Retina (tissue), 1 donor: ENCODE results near the gene GPR87.

ENCODE experiments used
- DNase-seq: peaks from one replicate; pipeline ENCODE4 v3.0.0-alpha.2; 2016

The GPR87 gene

GRCh38 chr3:151315136-151315535, 1.5 kb downstream of the GPR87 start:
- no peak for DNase-seq

- DNase-seq = no peak
Observed at GRCh38 chr3:151314593-151314992, 2.0 kb downstream of the GPR87 start.

- no peak for DNase-seq
Observed at GRCh38 chr3:151314137-151314536, 2.5 kb downstream of the GPR87 start.

GRCh38 chr3:151312972-151313371, 3.6 kb downstream of the GPR87 start:
- no peak for DNase-seq

- no peak for DNase-seq
Observed at GRCh38 chr3:151309566-151309965, 7.1 kb downstream of the GPR87 start.

GRCh38 chr3:151307583-151308488, 8.8 kb downstream of the GPR87 start:
- no peak for DNase-seq

- DNase-seq = no peak
Observed at GRCh38 chr3:151307131-151307530, 9.5 kb downstream of the GPR87 start.

- DNase-seq = no peak
Observed at GRCh38 chr3:151306168-151306810, 10.3 kb downstream of the GPR87 start.

- DNase-seq = no peak
Observed at GRCh38 chr3:151305775-151306151, 10.9 kb downstream of the GPR87 start.

- no peak for DNase-seq
Observed at GRCh38 chr3:151305060-151305774, 11.4 kb downstream of the GPR87 start.

- DNase-seq = no peak
Observed at GRCh38 chr3:151303751-151304150, 12.9 kb downstream of the GPR87 start.

GRCh38 chr3:151301787-151302186, 14.8 kb downstream of the GPR87 start:
- DNase-seq = no peak

GRCh38 chr3:151300539-151300938, 16.1 kb downstream of the GPR87 start:
- DNase-seq = no peak

GRCh38 chr3:151299006-151299405, 17.6 kb downstream of the GPR87 start:
- DNase-seq = no peak

- DNase-seq = no peak
Observed at GRCh38 chr3:151297429-151297828, 19.2 kb downstream of the GPR87 start.

GRCh38 chr3:151296226-151296625, 20.4 kb downstream of the GPR87 start:
- DNase-seq = no peak

- no peak for DNase-seq
Observed at GRCh38 chr3:151293127-151293526, 23.5 kb downstream of the GPR87 start.

- DNase-seq = no peak
Observed at GRCh38 chr3:151290673-151291072, 25.9 kb downstream of the GPR87 start.

- no peak for DNase-seq
Observed at GRCh38 chr3:151289445-151289844, 27.2 kb downstream of the GPR87 start.

- no peak for DNase-seq
Observed at GRCh38 chr3:151285940-151286339, 30.7 kb downstream of the GPR87 start.

GRCh38 chr3:151283907-151284461, 32.6 kb downstream of the GPR87 start:
- DNase-seq = no peak

- no peak for DNase-seq
Observed at GRCh38 chr3:151283387-151283786, 33.2 kb downstream of the GPR87 start.

GRCh38 chr3:151282921-151283320, 33.7 kb downstream of the GPR87 start:
- peak; percentile 33 for DNase-seq
